Cardiac muscle cell (in vitro differentiated cells and primary cell): ENCODE measurements around the gene PET100. TPM values are rescaled to one million over a fixed set of nuclear protein-coding genes. Genes with fewer than 3 reads are reported as not detected.

Source experiments
- DNase-seq, 2 donors: peaks; one replicate each; pipeline versions ENCODE4 v3.0.0 to v3.0.0-alpha.2; 2010 to 2017; ENCODE audit warnings: low read depth in 1 of 2, low spot score in 1 of 2
- H3K27ac ChIP-seq: fragments of 200-600 bp; sonication (generic); 2 replicates; pipeline ENCODE4 v1.5.1; 2016
- H3K27me3 ChIP-seq: fragments of 200-600 bp; sonication (generic); 2 replicates; pipeline ENCODE4 v1.6.0; 2016; ENCODE audit warnings: control low read depth
- H3K36me3 ChIP-seq: fragments of 200-600 bp; sonication (generic); 2 replicates; pipeline ENCODE4 v1.5.1; 2016; ENCODE audit warnings: control low read depth
- H3K4me1 ChIP-seq: fragments of 200-600 bp; sonication (generic); 2 replicates; pipeline ENCODE4 v1.8.1; 2017; ENCODE audit warnings: low read depth, mild to moderate bottlenecking, mixed run types
- H3K4me3 ChIP-seq: fragments of 200-600 bp; sonication (generic); 2 replicates; pipeline ENCODE4 v1.5.1; 2016; ENCODE audit warnings: mild to moderate bottlenecking
- H3K9me3 ChIP-seq: fragments of 200-600 bp; sonication (generic); 2 replicates; pipeline ENCODE4 v1.5.1; 2017; ENCODE audit warnings: low read depth, mild to moderate bottlenecking, control low read depth
- polyA plus RNA-seq: library from polyadenylated mRNA; unstranded; fragments of >200 nt; fragmentation: Nextera tagmentation; extraction: Ambion mirVana; gene quantifications from 2 replicates; pipeline ENCODE4 v1.2.1, GENCODE V29; 2016
- total RNA-seq: library from RNA; depleted of rRNA; stranded (reverse); fragments of >200 nt; gene quantifications from 2 replicates; pipeline ENCODE4 v1.2.3, GENCODE V29; 2016
- TF ChIP-seq, protein P1 (sequence below): IDR thresholded peaks from 2 replicates; pipeline ENCODE4 v1.5.1; 2012; ENCODE audit warnings: low read depth, mild to moderate bottlenecking, low read length

Gene PET100
- total and polyA plus RNA-seq, 2 experiments from 2014 or later, result 25.0 to 404 TPM

DNA sequence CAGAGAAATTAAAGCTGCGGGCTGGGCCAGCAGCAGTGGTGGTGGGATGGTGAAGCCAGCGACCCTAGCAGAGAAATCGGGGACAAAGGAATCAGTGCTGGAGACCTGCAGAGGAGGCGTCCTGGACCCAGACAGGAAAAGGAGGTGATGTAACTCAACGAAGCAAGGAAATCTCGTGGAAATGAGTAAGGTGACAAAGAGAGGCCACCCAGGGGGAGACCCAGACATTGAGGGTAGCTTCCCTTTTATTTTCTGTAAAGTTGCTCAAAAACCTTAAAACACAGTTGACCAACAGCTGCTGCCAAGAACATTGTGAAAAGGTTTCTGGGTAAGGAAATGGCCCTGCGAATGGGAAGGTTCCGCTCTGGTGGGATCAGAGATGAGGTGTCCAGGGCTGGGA, 26.0 kb downstream of the PET100 start:
- Histone ChIP-seq H3K27me3 (peaks cover 30% of the 10 kb centered on the region), H3K4me1 (no peaks in the 10 kb centered on the region)
- no peak for DNase-seq

DNA sequence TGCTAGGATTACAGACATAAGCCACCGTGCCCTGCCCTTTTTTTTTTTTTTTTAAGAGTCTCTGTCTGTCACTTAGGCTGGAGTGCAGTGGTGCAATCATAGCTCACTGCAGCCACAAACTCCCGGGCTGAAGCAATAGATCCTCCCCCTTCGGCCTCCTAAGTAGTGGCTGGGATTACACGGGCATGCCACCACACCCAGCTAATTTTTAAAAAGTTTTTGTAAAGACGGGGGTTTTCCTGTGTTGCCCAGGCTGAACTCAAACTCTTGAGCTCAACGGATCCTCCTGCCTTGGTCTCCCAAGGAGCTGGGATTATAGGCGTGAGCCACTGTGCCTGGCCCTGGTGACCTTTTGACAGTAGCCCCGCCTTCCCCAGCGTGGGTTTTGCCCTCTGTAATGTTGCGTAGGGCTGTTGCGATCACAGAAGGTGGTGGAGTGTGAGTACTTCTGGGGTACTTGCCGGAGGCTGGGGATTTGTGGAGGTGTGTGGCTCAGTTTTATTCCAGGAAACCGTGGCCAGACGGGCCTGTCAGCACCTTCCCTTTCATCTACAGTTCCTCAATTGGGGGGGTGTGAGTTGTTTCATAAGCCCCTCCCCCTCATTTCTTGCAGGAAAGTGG, 27.6 kb downstream of the PET100 start:
- H3K36me3 ChIP-seq, result no peaks in the 10 kb centered on the region
- H3K27me3 ChIP-seq, result peaks cover 17% of the 10 kb centered on the region
- H3K4me3 ChIP-seq, result no peak overlapping the region
- no peaks in the 10 kb centered on the region for H3K4me1 ChIP-seq
- H3K27ac ChIP-seq, result no peak overlapping the region
- peak in 1 of 2 donors; percentile 54 for DNase-seq
- TF ChIP-seq, protein P1, sequence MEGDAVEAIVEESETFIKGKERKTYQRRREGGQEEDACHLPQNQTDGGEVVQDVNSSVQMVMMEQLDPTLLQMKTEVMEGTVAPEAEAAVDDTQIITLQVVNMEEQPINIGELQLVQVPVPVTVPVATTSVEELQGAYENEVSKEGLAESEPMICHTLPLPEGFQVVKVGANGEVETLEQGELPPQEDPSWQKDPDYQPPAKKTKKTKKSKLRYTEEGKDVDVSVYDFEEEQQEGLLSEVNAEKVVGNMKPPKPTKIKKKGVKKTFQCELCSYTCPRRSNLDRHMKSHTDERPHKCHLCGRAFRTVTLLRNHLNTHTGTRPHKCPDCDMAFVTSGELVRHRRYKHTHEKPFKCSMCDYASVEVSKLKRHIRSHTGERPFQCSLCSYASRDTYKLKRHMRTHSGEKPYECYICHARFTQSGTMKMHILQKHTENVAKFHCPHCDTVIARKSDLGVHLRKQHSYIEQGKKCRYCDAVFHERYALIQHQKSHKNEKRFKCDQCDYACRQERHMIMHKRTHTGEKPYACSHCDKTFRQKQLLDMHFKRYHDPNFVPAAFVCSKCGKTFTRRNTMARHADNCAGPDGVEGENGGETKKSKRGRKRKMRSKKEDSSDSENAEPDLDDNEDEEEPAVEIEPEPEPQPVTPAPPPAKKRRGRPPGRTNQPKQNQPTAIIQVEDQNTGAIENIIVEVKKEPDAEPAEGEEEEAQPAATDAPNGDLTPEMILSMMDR, result no peak
- H3K9me3 ChIP-seq, result no peaks in the 10 kb centered on the region

More for the DNA sequence above, 26.0 kb downstream of the PET100 start:
- Histone ChIP-seq H3K27ac (no peak overlapping the region), H3K4me3 (no peak overlapping the region), H3K36me3 (no peaks in the 10 kb centered on the region), H3K9me3 (no peaks in the 10 kb centered on the region)
- TF ChIP-seq, protein P1, result no peak

DNA sequence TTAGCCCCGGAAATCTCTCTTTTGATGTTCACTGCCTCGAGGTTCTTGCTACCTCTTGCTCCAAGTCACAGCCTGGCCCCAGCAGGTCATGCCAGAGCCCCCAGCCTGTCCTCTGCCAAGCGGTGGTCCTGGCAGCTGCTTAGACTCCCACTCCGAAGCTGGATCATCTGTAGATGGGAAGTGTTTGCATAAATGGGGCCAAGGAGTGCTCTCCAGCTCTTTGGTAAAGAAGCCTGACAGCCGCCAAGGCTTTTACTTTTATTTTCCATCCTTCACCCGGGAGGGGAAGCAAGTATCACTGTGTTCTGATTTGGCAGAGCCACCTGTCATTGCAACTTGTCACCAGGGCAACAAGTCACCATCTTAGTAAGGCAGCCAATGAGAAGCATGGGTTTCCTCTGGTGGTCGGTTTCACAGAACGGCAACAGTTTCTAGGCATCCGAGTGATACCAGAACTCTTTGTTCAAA, 28.7 kb downstream of the PET100 start:
- TF ChIP-seq, protein P1, result no peak
- DNase-seq, result no peak
- no peaks in the 10 kb centered on the region for H3K36me3 ChIP-seq
- H3K4me3 ChIP-seq, result no peak overlapping the region
- H3K9me3 ChIP-seq, result no peaks in the 10 kb centered on the region
- no peaks in the 10 kb centered on the region for H3K4me1 ChIP-seq
- peaks cover 17% of the 10 kb centered on the region for H3K27me3 ChIP-seq
- no peak overlapping the region for H3K27ac ChIP-seq

DNA sequence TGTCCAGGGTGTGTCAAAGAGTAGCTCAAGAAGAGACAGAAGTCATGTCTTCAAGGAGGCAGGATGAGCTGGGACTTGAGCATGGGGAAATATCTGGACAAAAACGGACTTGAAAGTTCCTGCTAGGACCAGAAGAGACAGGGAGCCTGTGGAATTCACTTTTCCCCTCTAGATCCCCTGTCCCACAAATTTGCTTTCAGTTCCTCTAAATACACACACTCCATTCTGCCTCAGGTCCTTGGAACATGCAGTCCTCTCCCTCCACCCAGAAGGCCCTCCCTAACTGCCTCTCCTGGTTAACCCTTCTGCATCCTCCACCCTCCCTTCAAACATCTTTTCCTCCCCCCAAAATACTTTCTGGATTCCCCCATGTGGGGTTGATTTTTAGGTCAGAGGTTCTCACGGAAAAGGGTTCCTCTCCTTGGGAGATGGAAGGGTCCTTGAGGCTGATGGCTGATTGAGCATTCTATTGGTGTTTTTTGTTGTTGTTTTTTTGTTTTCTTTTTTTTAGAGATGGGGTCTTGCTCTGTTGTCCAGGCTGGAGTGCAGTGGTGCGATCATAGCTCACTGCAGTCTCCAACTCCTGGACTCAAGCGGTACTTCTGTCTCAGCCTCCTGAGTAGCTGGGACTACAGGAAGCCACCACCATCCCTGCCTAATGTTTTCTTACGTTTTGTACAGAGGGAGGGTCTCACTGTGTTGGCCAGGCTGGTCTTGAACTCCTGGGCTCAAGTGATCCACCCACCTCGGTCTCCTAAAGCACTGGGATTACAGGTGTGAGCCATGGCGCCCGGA, 32.3 kb downstream of the PET100 start:
- no peak overlapping the region for H3K4me3 ChIP-seq
- no peaks in the 10 kb centered on the region for H3K27me3 ChIP-seq
- no peaks in the 10 kb centered on the region for H3K36me3 ChIP-seq
- no peak overlapping the region for H3K27ac ChIP-seq
- no peaks in the 10 kb centered on the region for H3K9me3 ChIP-seq
- no peaks in the 10 kb centered on the region for H3K4me1 ChIP-seq
- TF ChIP-seq, protein P1, result no peak
- DNase-seq, result no peak

DNA sequence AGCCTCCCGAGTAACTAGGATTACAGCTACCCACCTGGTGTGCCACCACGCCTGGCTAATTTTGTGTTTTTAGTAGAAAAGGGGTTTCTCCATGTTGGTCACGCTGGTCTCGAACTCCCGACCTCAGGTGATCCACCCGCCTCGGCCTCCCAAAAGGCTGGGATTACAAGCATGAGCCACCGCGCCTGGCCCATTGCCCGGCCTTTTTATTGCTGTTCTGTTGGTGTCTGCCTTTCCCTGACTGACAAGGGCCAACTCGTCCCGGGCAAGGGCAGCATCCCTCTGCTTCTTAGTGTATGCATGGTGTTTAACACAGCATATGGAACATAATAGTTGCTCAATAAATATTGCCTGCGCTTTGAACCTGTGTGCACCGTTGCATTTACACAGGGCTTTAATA, 33.1 kb downstream of the PET100 start:
- Histone ChIP-seq H3K27me3 (no peaks in the 10 kb centered on the region), H3K27ac (no peak overlapping the region), H3K9me3 (no peaks in the 10 kb centered on the region), H3K4me3 (no peak overlapping the region), H3K36me3 (no peaks in the 10 kb centered on the region), H3K4me1 (no peaks in the 10 kb centered on the region)
- no peak for DNase-seq
- TF ChIP-seq, protein P1, result no peak
